WTC11 (cell line): Measurements from ENCODE around the gene KNDC1. TPM values are rescaled to one million over a fixed set of nuclear protein-coding genes. Genes with fewer than 3 reads are reported as not detected.
A peak's percentile ranks its signal among the peaks of the same experiment; 100 is the strongest.

Source experiments
- ATF2 ChIP-seq: sonication (generic); formaldehyde crosslinking; IDR thresholded peaks from 2 replicates; pipeline ENCODE4 v1.8.1; 2022; ENCODE audit warnings: low read depth, missing genetic modification reagents, borderline replicate concordance
- CREM ChIP-seq: sonication (generic); formaldehyde crosslinking; IDR thresholded peaks from 2 replicates; pipeline ENCODE4 v1.8.1; 2022; ENCODE audit warnings: mild to moderate bottlenecking, missing genetic modification reagents, moderate library complexity
- ELF4 ChIP-seq: sonication (generic); formaldehyde crosslinking; IDR thresholded peaks from 2 replicates; pipeline ENCODE4 v1.8.1; 2022; ENCODE audit warnings: low read depth, mild to moderate bottlenecking, moderate library complexity, missing genetic modification reagents
- ESRRA ChIP-seq: sonication (generic); formaldehyde crosslinking; IDR thresholded peaks from 2 replicates; pipeline ENCODE4 v1.8.1; 2022; ENCODE audit warnings: mild to moderate bottlenecking, missing genetic modification reagents, borderline replicate concordance
- FOXJ3 ChIP-seq: sonication (generic); formaldehyde crosslinking; IDR thresholded peaks from 2 replicates; pipeline ENCODE4 v1.9.0; 2021; ENCODE audit warnings: missing genetic modification reagents, mild to moderate bottlenecking, borderline replicate concordance
- FOXP1 ChIP-seq: sonication (generic); formaldehyde crosslinking; IDR thresholded peaks from 2 replicates; pipeline ENCODE4 v1.8.0; 2022; ENCODE audit warnings: missing genetic modification reagents, mild to moderate bottlenecking, moderate library complexity, borderline replicate concordance
- GTF2I ChIP-seq: fragments of 250-450 bp; sonication (Bioruptor Pico); conservative IDR thresholded peaks from 2 replicates; pipeline ENCODE4 v1.4.0; 2021; ENCODE audit warnings: mild to moderate bottlenecking
- HMGA2 ChIP-seq: fragments of 250-450 bp; sonication (Bioruptor Pico); IDR thresholded peaks from 2 replicates; pipeline ENCODE4 v1.4.0; 2021; ENCODE audit warnings: mild to moderate bottlenecking, moderate library complexity
- JAZF1 ChIP-seq: fragments of 250-450 bp; sonication (Bioruptor Pico); IDR thresholded peaks from 2 replicates; pipeline ENCODE4 v1.9.0; 2021; ENCODE audit warnings: moderate library complexity, mild to moderate bottlenecking, inconsistent platforms
- JUN ChIP-seq: sonication (generic); formaldehyde crosslinking; IDR thresholded peaks from 2 replicates; pipeline ENCODE4 v1.8.0; 2023; ENCODE audit warnings: mild to moderate bottlenecking, missing genetic modification reagents
- NR3C1 ChIP-seq: sonication (generic); formaldehyde crosslinking; conservative IDR thresholded peaks from 2 replicates; pipeline ENCODE4 v1.8.1; 2023; ENCODE audit warnings: low read depth, mild to moderate bottlenecking, missing genetic modification reagents
- RORB ChIP-seq: fragments of 250-450 bp; sonication (Bioruptor Pico); IDR thresholded peaks from 2 replicates; pipeline ENCODE4 v1.9.0; 2021; ENCODE audit warnings: mild to moderate bottlenecking
- SMAD4 ChIP-seq: sonication (generic); formaldehyde crosslinking; IDR thresholded peaks from 2 replicates; pipeline ENCODE4 v1.8.0; 2022; ENCODE audit warnings: mild to moderate bottlenecking, missing genetic modification reagents
- TCF7 ChIP-seq: sonication (generic); formaldehyde crosslinking; IDR thresholded peaks from 2 replicates; pipeline ENCODE4 v1.8.0; 2022; ENCODE audit warnings: mild to moderate bottlenecking, low read depth, missing genetic modification reagents, moderate library complexity
- ZNF396 ChIP-seq: fragments of 250-450 bp; sonication (Bioruptor Pico); IDR thresholded peaks from 2 replicates; pipeline ENCODE4 v1.8.0; 2021; ENCODE audit warnings: mild to moderate bottlenecking, moderate library complexity, borderline replicate concordance
- ZNF425 ChIP-seq: fragments of 250-450 bp; sonication (Bioruptor Pico); conservative IDR thresholded peaks from 2 replicates; pipeline ENCODE4 v1.9.0; 2021; ENCODE audit warnings: mild to moderate bottlenecking
- ZNF512 ChIP-seq: sonication (generic); formaldehyde crosslinking; IDR thresholded peaks from 2 replicates; pipeline ENCODE4 v1.8.1; 2022; ENCODE audit warnings: missing genetic modification reagents, borderline replicate concordance
- total RNA-seq: library from RNA; stranded (reverse); gene quantifications from 3 replicates; pipeline ENCODE4 v1.2.3, GENCODE V29; 2021
- TF ChIP-seq, protein P1 (sequence below): sonication (generic); formaldehyde crosslinking; IDR thresholded peaks from 2 replicates; pipeline ENCODE4 v1.8.1; 2023; ENCODE audit warnings: mild to moderate bottlenecking, missing genetic modification reagents, moderate library complexity
- TF ChIP-seq, protein P2 (sequence below): sonication (generic); formaldehyde crosslinking; IDR thresholded peaks from 2 replicates; pipeline ENCODE4 v1.8.1; 2022; ENCODE audit warnings: mild to moderate bottlenecking, moderate library complexity, missing genetic modification reagents
- TF ChIP-seq, protein P3 (sequence below): sonication (generic); formaldehyde crosslinking; IDR thresholded peaks from 2 replicates; pipeline ENCODE4 v1.8.1; 2022; ENCODE audit warnings: low read depth, mild to moderate bottlenecking, moderate library complexity, missing genetic modification reagents, borderline replicate concordance
- TF ChIP-seq, protein P4 (sequence below): sonication (generic); formaldehyde crosslinking; IDR thresholded peaks from 2 replicates; pipeline ENCODE4 v1.8.1; 2023; ENCODE audit warnings: mild to moderate bottlenecking, moderate library complexity, missing genetic modification reagents

KNDC1 gene
- total RNA-seq, 1 experiment from 2014 or later = 26.6 TPM

GRCh38 chr10:133261726-133262325 is 101.8 kb downstream of the KNDC1 start (continued):
- no peak for TF ChIP-seq FOXJ3 (CRISPR knock-in tag)
- TF ChIP-seq JUN (CRISPR knock-in tag) = no peak
- TF ChIP-seq, protein P1, sequence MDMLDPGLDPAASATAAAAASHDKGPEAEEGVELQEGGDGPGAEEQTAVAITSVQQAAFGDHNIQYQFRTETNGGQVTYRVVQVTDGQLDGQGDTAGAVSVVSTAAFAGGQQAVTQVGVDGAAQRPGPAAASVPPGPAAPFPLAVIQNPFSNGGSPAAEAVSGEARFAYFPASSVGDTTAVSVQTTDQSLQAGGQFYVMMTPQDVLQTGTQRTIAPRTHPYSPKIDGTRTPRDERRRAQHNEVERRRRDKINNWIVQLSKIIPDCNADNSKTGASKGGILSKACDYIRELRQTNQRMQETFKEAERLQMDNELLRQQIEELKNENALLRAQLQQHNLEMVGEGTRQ (CRISPR knock-in tag) = 0 out of 2 replicates have a peak, but pooled peaks have one; percentile 24
- no peak for TF ChIP-seq SMAD4 (CRISPR knock-in tag)
- TF ChIP-seq ESRRA (CRISPR knock-in tag) = no peak
- no peak for TF ChIP-seq JAZF1 (CRISPR knock-in tag)
- TF ChIP-seq ZNF396 = no peak
- TF ChIP-seq RORB (CRISPR knock-in tag) = no peak
- no peak for TF ChIP-seq TCF7 (CRISPR knock-in tag)
- no peak for TF ChIP-seq CREM (CRISPR knock-in tag)
- no peak for TF ChIP-seq ZNF512 (CRISPR knock-in tag)
- TF ChIP-seq GTF2I (CRISPR knock-in tag) = no peak
- TF ChIP-seq, protein P2, sequence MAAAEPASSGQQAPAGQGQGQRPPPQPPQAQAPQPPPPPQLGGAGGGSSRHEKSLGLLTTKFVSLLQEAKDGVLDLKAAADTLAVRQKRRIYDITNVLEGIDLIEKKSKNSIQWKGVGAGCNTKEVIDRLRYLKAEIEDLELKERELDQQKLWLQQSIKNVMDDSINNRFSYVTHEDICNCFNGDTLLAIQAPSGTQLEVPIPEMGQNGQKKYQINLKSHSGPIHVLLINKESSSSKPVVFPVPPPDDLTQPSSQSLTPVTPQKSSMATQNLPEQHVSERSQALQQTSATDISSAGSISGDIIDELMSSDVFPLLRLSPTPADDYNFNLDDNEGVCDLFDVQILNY (CRISPR knock-in tag) = peak; percentile 60; the same call in 1 of the 2 replicates
- TF ChIP-seq ELF4 (CRISPR knock-in tag) = no peak
- no peak for TF ChIP-seq ZNF425 (CRISPR knock-in tag)
- TF ChIP-seq NR3C1 = no peak
- TF ChIP-seq FOXP1 = peak; percentile 6; the same call in 1 of the 2 replicates
- no peak for TF ChIP-seq ATF2 (CRISPR knock-in tag)
- TF ChIP-seq, protein P3, sequence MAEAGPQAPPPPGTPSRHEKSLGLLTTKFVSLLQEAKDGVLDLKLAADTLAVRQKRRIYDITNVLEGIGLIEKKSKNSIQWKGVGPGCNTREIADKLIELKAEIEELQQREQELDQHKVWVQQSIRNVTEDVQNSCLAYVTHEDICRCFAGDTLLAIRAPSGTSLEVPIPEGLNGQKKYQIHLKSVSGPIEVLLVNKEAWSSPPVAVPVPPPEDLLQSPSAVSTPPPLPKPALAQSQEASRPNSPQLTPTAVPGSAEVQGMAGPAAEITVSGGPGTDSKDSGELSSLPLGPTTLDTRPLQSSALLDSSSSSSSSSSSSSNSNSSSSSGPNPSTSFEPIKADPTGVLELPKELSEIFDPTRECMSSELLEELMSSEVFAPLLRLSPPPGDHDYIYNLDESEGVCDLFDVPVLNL (CRISPR knock-in tag) = no peak
- TF ChIP-seq, protein P4, sequence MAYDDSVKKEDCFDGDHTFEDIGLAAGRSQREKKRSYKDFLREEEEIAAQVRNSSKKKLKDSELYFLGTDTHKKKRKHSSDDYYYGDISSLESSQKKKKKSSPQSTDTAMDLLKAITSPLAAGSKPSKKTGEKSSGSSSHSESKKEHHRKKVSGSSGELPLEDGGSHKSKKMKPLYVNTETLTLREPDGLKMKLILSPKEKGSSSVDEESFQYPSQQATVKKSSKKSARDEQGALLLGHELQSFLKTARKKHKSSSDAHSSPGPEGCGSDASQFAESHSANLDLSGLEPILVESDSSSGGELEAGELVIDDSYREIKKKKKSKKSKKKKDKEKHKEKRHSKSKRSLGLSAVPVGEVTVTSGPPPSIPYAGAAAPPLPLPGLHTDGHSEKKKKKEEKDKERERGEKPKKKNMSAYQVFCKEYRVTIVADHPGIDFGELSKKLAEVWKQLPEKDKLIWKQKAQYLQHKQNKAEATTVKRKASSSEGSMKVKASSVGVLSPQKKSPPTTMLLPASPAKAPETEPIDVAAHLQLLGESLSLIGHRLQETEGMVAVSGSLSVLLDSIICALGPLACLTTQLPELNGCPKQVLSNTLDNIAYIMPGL (CRISPR knock-in tag) = peak; percentile 64; the same call in 1 of the 2 replicates
- TF ChIP-seq HMGA2 (CRISPR knock-in tag) = no peak
- TF ChIP-seq, all 79 proteins: peak for 5
